ENCODE data around the gene PRKCQ.

Gene PRKCQ

GRCh38 chr10:6430423-6430980 is 149.6 kb downstream of the PRKCQ start:
- H3K79me2 ChIP-seq (ENCODE audit: low read length), result no peaks in the 10 kb centered on the region
- no peaks in the 10 kb centered on the region for H4K20me1 ChIP-seq (ENCODE audit: insufficient read depth, low read length)
- H3K9me2 ChIP-seq (replicated peaks; ENCODE audit: insufficient read depth, low read length), result no peaks in the 10 kb centered on the region
- H3K27ac ChIP-seq (ENCODE audit: low read length), result no peak overlapping the region
- no peak for TF ChIP-seq EZH2phosphoT487 (IDR thresholded peaks at IDR 0.05; ENCODE audit: low read length)
- no peak for TF ChIP-seq EZH2 (optimal IDR thresholded peaks at IDR 0.05; ENCODE audit: low read depth, low read length)
- TF ChIP-seq, protein P1, sequence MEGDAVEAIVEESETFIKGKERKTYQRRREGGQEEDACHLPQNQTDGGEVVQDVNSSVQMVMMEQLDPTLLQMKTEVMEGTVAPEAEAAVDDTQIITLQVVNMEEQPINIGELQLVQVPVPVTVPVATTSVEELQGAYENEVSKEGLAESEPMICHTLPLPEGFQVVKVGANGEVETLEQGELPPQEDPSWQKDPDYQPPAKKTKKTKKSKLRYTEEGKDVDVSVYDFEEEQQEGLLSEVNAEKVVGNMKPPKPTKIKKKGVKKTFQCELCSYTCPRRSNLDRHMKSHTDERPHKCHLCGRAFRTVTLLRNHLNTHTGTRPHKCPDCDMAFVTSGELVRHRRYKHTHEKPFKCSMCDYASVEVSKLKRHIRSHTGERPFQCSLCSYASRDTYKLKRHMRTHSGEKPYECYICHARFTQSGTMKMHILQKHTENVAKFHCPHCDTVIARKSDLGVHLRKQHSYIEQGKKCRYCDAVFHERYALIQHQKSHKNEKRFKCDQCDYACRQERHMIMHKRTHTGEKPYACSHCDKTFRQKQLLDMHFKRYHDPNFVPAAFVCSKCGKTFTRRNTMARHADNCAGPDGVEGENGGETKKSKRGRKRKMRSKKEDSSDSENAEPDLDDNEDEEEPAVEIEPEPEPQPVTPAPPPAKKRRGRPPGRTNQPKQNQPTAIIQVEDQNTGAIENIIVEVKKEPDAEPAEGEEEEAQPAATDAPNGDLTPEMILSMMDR (IDR thresholded peaks at IDR 0.05; ENCODE audit: low read length), result no peak
- DNase-seq, result no peak
- no peaks in the 10 kb centered on the region for H3K36me3 ChIP-seq (replicated peaks; ENCODE audit: insufficient read depth, low read length)
- no peak overlapping the region for H3K4me2 ChIP-seq (ENCODE audit: low read depth, low read length)
- no peak overlapping the region for H2AFZ ChIP-seq (ENCODE audit: low read length)
- no peaks in the 10 kb centered on the region for H3K27me3 ChIP-seq (replicated peaks; ENCODE audit: insufficient read depth, low read length)
- no peaks in the 10 kb centered on the region for H3F3A ChIP-seq (ENCODE audit: insufficient read depth, low read length)
- H3K9ac ChIP-seq (ENCODE audit: low read length), result no peak overlapping the region
- H3K9me3 ChIP-seq (replicated peaks; ENCODE audit: insufficient read depth, low read length), result no peaks in the 10 kb centered on the region
- H3K4me1 ChIP-seq (ENCODE audit: low read length), result no peaks in the 10 kb centered on the region
- no peak overlapping the region for H3K4me3 ChIP-seq (ENCODE audit: low read length)

GRCh38 chr10:6427357-6427959 is 152.6 kb downstream of the PRKCQ start:
- Histone ChIP-seq H3K79me2 (ENCODE audit: low read length) (no peaks in the 10 kb centered on the region), H3K4me1 (ENCODE audit: low read length) (no peaks in the 10 kb centered on the region), H4K20me1 (ENCODE audit: insufficient read depth, low read length) (no peaks in the 10 kb centered on the region), H3K4me2 (ENCODE audit: low read depth, low read length) (no peak overlapping the region), H3K27me3 (replicated peaks; ENCODE audit: insufficient read depth, low read length) (no peaks in the 10 kb centered on the region), H3K9me2 (replicated peaks; ENCODE audit: insufficient read depth, low read length) (no peaks in the 10 kb centered on the region), H2AFZ (ENCODE audit: low read length) (no peak overlapping the region), H3F3A (ENCODE audit: insufficient read depth, low read length) (no peaks in the 10 kb centered on the region), H3K9ac (ENCODE audit: low read length) (no peak overlapping the region), H3K9me3 (replicated peaks; ENCODE audit: insufficient read depth, low read length) (no peaks in the 10 kb centered on the region), H3K4me3 (ENCODE audit: low read length) (no peak overlapping the region), H3K27ac (ENCODE audit: low read length) (no peak overlapping the region), H3K36me3 (replicated peaks; ENCODE audit: insufficient read depth, low read length) (no peaks in the 10 kb centered on the region)
- TF ChIP-seq EZH2 (optimal IDR thresholded peaks at IDR 0.05; ENCODE audit: low read depth, low read length) (no peak), EZH2phosphoT487 (IDR thresholded peaks at IDR 0.05; ENCODE audit: low read length) (no peak)
- TF ChIP-seq, protein P1 (IDR thresholded peaks at IDR 0.05; ENCODE audit: low read length), result no peak
- no peak for DNase-seq

DNA sequence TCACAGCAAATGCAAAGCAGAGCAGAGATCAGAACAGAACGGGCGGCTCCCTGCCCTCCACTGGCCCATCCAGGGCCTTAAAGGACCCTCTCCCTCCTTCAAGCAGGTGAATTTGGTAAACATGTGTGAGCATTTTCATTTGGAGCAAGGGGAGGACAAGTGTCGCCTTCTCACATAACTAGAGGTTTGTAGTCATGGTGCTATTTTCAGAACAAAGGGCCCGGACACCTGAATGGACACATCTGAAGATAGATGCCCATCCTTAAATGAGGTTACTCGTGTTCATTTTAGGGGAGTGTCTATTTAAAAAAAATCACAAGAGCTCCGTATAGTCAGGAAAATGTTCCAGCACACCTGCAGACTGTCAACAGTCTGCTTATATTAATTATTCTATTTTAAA is 153.8 kb downstream of the PRKCQ start:
- H3K27ac ChIP-seq (ENCODE audit: low read length), result no peak overlapping the region
- H3K4me2 ChIP-seq (ENCODE audit: low read depth, low read length), result no peak overlapping the region
- H3K79me2 ChIP-seq (ENCODE audit: low read length), result no peaks in the 10 kb centered on the region
- no peaks in the 10 kb centered on the region for H3K9me2 ChIP-seq (replicated peaks; ENCODE audit: insufficient read depth, low read length)
- H3K4me1 ChIP-seq (ENCODE audit: low read length), result no peaks in the 10 kb centered on the region
- no peak overlapping the region for H2AFZ ChIP-seq (ENCODE audit: low read length)
- no peak for TF ChIP-seq EZH2phosphoT487 (IDR thresholded peaks at IDR 0.05; ENCODE audit: low read length)
- TF ChIP-seq, protein P1 (IDR thresholded peaks at IDR 0.05; ENCODE audit: low read length), result no peak
- no peak for TF ChIP-seq EZH2 (optimal IDR thresholded peaks at IDR 0.05; ENCODE audit: low read depth, low read length)
- no peaks in the 10 kb centered on the region for H3K36me3 ChIP-seq (replicated peaks; ENCODE audit: insufficient read depth, low read length)
- no peak for DNase-seq
- no peaks in the 10 kb centered on the region for H3K9me3 ChIP-seq (replicated peaks; ENCODE audit: insufficient read depth, low read length)
- no peak overlapping the region for H3K4me3 ChIP-seq (ENCODE audit: low read length)
- no peaks in the 10 kb centered on the region for H3K27me3 ChIP-seq (replicated peaks; ENCODE audit: insufficient read depth, low read length)
- H4K20me1 ChIP-seq (ENCODE audit: insufficient read depth, low read length), result no peaks in the 10 kb centered on the region
- no peak overlapping the region for H3K9ac ChIP-seq (ENCODE audit: low read length)
- H3F3A ChIP-seq (ENCODE audit: insufficient read depth, low read length), result no peaks in the 10 kb centered on the region

All from MM.1S (cell line).